NT2/D1 (cell line): ENCODE measurements around the gene AXL.

ENCODE experiments used
- SUZ12 ChIP-seq: IDR thresholded peaks from 2 replicates; pipeline ENCODE4 v1.6.1; 2011; ENCODE audit not compliant: insufficient read length, insufficient read depth; ENCODE audit errors: extremely low read depth
- YY1 ChIP-seq: IDR thresholded peaks from 2 replicates; pipeline ENCODE4 v1.6.1; 2011; ENCODE audit not compliant: insufficient read length, insufficient read depth
- ZNF274 ChIP-seq: IDR thresholded peaks from 2 replicates; pipeline ENCODE4 v1.6.1; 2011; ENCODE audit warnings: mild to moderate bottlenecking, low read depth, low read length

DNA sequence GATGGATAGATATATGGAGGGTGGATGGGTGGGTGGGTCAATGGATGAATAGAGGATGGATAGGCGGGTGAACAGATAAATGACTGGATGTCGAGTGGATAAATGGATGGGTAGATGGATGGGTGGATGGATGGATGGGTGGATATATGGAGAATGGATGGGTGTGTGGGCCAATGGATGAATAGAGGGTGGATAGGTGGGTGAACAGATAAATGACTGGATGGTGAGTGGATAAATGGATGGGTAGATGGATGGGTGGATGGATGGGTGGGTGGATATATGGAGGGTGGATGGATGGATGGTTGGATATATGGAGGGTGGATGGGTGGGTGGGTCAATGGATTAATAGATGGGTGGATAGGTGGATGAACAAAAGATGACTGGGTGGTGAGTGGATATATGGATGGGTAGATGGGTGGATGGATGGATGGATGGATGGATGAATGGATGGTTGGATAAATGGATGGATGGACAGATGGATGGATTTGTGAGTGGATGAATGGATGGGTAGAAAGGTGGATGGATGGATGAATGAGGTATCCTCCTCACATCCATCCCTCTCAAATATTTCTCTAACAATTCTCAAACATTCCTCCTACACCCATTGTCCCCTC lies 21.0 kb downstream of the AXL start:
- no peak for TF ChIP-seq YY1
- no peak for TF ChIP-seq ZNF274
- TF ChIP-seq SUZ12, result no peak
